SK-N-SH (cell line): ENCODE measurements around the gene IFIT1B. TPM values are rescaled to one million over a fixed set of nuclear protein-coding genes. Genes with fewer than 3 reads are reported as not detected.
"Not testable (repeated sequence)": the region's sequence is repeated elsewhere in the genome, so short reads cannot be mapped to it uniquely, and the experiment has no call there.

Experiments
- CTCF ChIA-PET: fragments of 300-600, 350-600 bp; formaldehyde crosslinking; extraction: SDS; loops from one replicate; lab custom pipeline; 2021; lab: Yijun Ruan, JAX
- POLR2A ChIA-PET: fragments of 350-600 bp; sonication (Branson Sonifier 250); formaldehyde crosslinking; extraction: SDS; loops from one replicate; lab custom pipeline; 2020; ENCODE audit warnings: antibody characterized with exemption, inconsistent platforms; lab: Yijun Ruan, JAX
- DNase-seq: peaks from one replicate; pipeline ENCODE4 v3.0.0; 2012
- H2AFZ ChIP-seq: fragments of 200-600 bp; sonication (generic); 2 replicates; pipeline ENCODE4 v1.8.1; 2016; ENCODE audit warnings: antibody characterized with exemption, mild to moderate bottlenecking, low read depth
- H3F3A ChIP-seq: fragments of 200-600 bp; sonication (generic); replicated peaks from 2 replicates; pipeline ENCODE3; 2016; ENCODE audit warnings: antibody characterized with exemption, mild to moderate bottlenecking; ENCODE audit not compliant: insufficient read depth
- H3K27ac ChIP-seq, 2 experiments: fragments of 200-500 bp in 1 of 2; fragments of 200-600 bp in 1 of 2; sonication (Bioruptor generic) in 1 of 2; sonication (generic), shearing (Covaris generic) in 1 of 2; 2 replicates each; pipeline versions ENCODE4 v1.5.1 to v1.6.1; 2014 to 2016; ENCODE audit warnings: low read depth in 2 of 2, inconsistent platforms in 1 of 2, low read length in 1 of 2, mild to moderate bottlenecking in 1 of 2, mixed read lengths in 1 of 2
- H3K27me3 ChIP-seq: fragments of 200-600 bp; sonication (generic), shearing (Covaris generic); 2 replicates; pipeline ENCODE4 v1.6.1; 2016; ENCODE audit warnings: mixed run types; ENCODE audit not compliant: insufficient read depth
- H3K36me3 ChIP-seq, 2 experiments: fragments of 200-500 bp in 1 of 2; fragments of 200-600 bp in 1 of 2; sonication (Bioruptor generic) in 1 of 2; sonication (generic) in 1 of 2; replicated peaks in 1 of 2; 2 replicates each; pipeline versions ENCODE3 to v1.5.1; 2014 to 2016; ENCODE audit warnings: low read length in 1 of 2, mild to moderate bottlenecking in 1 of 2; ENCODE audit not compliant: insufficient read depth in 2 of 2, control insufficient read depth in 1 of 2
- H3K4me1 ChIP-seq, 2 experiments: fragments of 200-500 bp in 1 of 2; fragments of 200-600 bp in 1 of 2; sonication (Bioruptor generic) in 1 of 2; sonication (generic), shearing (Covaris generic) in 1 of 2; 2 replicates each; pipeline versions ENCODE4 v1.5.1 to v1.6.1; 2014 to 2016; ENCODE audit warnings: low read depth in 1 of 2, low read length in 1 of 2, mixed run types in 1 of 2; ENCODE audit not compliant: insufficient read depth in 2 of 2, control insufficient read depth in 1 of 2
- H3K4me2 ChIP-seq: fragments of 200-600 bp; sonication (generic), shearing (Covaris generic); 2 replicates; pipeline ENCODE4 v1.6.1; 2017; ENCODE audit warnings: mixed run types
- H3K4me3 ChIP-seq, 2 experiments: fragments of 200-500 bp in 1 of 2; fragments of 200-600 bp in 1 of 2; sonication (Bioruptor generic) in 1 of 2; sonication (generic), shearing (Covaris generic) in 1 of 2; 2 replicates each; pipeline versions ENCODE4 v1.5.1 to v1.8.1; 2014 to 2016; ENCODE audit warnings: low read depth in 2 of 2, inconsistent platforms in 1 of 2, low read length in 1 of 2, mild to moderate bottlenecking in 1 of 2, mixed read lengths in 1 of 2, moderate library complexity in 1 of 2
- H3K79me2 ChIP-seq: fragments of 200-600 bp; sonication (generic); 2 replicates; pipeline ENCODE4 v1.8.1; 2017; ENCODE audit warnings: mild to moderate bottlenecking; ENCODE audit not compliant: insufficient read depth
- H3K9ac ChIP-seq: fragments of 200-600 bp; sonication (generic); 2 replicates; pipeline ENCODE4 v1.6.1; 2017; ENCODE audit warnings: mixed run types
- H3K9me2 ChIP-seq: fragments of 200-600 bp; sonication (generic); 2 replicates; pipeline ENCODE4 v1.6.1; 2017; ENCODE audit warnings: mixed run types
- H3K9me3 ChIP-seq: fragments of 200-600 bp; sonication (generic); 2 replicates; pipeline ENCODE4 v1.6.1; 2017; ENCODE audit warnings: mixed run types, mild to moderate bottlenecking, moderate library complexity
- H4K20me1 ChIP-seq: fragments of 200-600 bp; sonication (generic); 2 replicates; pipeline ENCODE4 v1.6.1; 2017; ENCODE audit warnings: mild to moderate bottlenecking, mixed run types; ENCODE audit not compliant: insufficient read depth
- FOXM1 ChIP-seq: IDR thresholded peaks from 2 replicates; pipeline ENCODE4 v1.4.0; 2012; ENCODE audit warnings: low read depth, mild to moderate bottlenecking
- GABPA ChIP-seq: IDR thresholded peaks from 2 replicates; pipeline ENCODE4 v1.4.0; 2012; ENCODE audit warnings: low read depth, mild to moderate bottlenecking
- MEF2A ChIP-seq: IDR thresholded peaks from 2 replicates; pipeline ENCODE4 v1.4.0; 2012; ENCODE audit warnings: low read depth, borderline replicate concordance
- MXI1 ChIP-seq: IDR thresholded peaks from 2 replicates; pipeline ENCODE4 v1.6.1; 2012; ENCODE audit warnings: mild to moderate bottlenecking, low read depth, low read length, improper control_type of control experiment
- NRF1 ChIP-seq: IDR thresholded peaks from 2 replicates; pipeline ENCODE4 v1.6.1; 2012; ENCODE audit warnings: low read depth, mild to moderate bottlenecking, low read length
- TAF1 ChIP-seq: IDR thresholded peaks from 2 replicates; pipeline ENCODE4 v1.6.1; 2012; ENCODE audit warnings: low read depth, mild to moderate bottlenecking, low read length, moderate library complexity, borderline replicate concordance
- TEAD4 ChIP-seq: IDR thresholded peaks from 2 replicates; pipeline ENCODE4 v1.4.0; 2012; ENCODE audit warnings: mild to moderate bottlenecking, borderline replicate concordance; ENCODE audit not compliant: insufficient read depth
- YY1 ChIP-seq: IDR thresholded peaks from 2 replicates; pipeline ENCODE4 v1.4.0; 2012; ENCODE audit warnings: low read depth, mild to moderate bottlenecking
- WGBS: methylation state at CpG from one replicate; pipeline ENCODE4 v1.1.6; 2017; ENCODE audit warnings: low lambda C conversion rate; 5-methylcytosine and 5-hydroxymethylcytosine counted together
- polyA plus RNA-seq, 3 experiments: library from polyadenylated mRNA; depleted of rRNA; stranded (reverse); fragments of >200 nt; gene quantifications; 2 replicates each; pipeline ENCODE4 v1.2.3, GENCODE V29; 2012
- TF ChIP-seq, protein P1 (sequence below): fragments of 150-350 bp; IDR thresholded peaks from 2 replicates; pipeline ENCODE4 v1.6.1; 2016; ENCODE audit warnings: mild to moderate bottlenecking, low read depth, low read length
- TF ChIP-seq, protein P2 (sequence below): IDR thresholded peaks from 2 replicates; pipeline ENCODE4; 2012
- TF ChIP-seq, protein P3 (sequence below): IDR thresholded peaks from 2 replicates; pipeline ENCODE4 v1.4.0; 2012; ENCODE audit warnings: low read depth, borderline replicate concordance
- TF ChIP-seq, protein P4 (sequence below): IDR thresholded peaks from 2 replicates; pipeline ENCODE4 v1.6.1; 2012; ENCODE audit warnings: mild to moderate bottlenecking, low read depth, low read length, moderate library complexity

IFIT1B gene
- polyA plus RNA-seq, 1 of the 3 experiments (the other 2 are of a cell fraction) = 0.03 TPM

DNA sequence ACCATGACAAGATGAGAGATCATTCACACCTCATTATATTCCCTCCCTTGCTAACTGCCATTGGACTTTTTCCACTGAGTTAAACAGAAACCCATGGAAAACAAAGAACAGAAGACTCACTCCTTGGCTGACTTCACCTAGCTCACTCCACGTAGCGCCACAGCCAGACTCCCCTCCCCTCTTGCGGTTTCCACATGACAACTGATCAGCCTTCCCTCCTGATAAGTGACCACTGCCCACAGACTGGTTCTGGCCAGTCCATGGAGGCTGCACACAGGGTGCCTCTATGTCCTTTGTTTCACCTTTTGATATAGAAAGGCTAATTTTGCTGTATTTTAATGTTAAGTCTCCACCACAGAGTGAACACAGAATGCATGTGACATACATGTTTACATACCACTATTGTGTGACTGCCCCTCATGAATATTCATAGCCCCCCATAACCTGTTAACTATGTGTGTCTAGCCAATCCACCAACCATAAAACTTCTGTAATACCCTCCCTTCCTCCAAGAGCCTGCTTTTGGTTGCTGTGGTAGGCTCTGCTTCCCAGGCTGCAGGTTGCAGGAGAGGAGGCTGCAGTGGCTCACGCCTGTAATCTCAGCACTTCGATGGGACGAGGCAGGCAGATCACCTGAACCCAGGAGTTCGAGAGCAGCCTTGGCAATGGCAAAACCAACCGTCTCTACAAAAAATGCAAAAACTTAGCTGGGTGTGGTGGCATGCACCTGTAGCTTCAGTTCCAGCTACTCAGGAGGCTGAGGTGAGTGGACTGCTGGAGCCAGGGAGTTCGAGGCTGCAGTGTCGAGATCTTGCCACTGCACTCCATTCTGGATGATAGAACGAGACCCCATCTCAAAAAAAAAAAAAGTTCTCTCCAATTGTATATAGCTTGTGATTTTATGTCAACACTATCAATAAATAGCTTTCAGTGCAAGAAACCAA is 26.5 kb downstream of the IFIT1B start:
- no peaks in the 10 kb centered on the region for H3K9me3 ChIP-seq
- no peak overlapping the region for H3K4me2 ChIP-seq
- H3K36me3 ChIP-seq = peaks cover 0 to 2% of the 10 kb centered on the region in 2 experiments
- no peaks in the 10 kb centered on the region for H3K9me2 ChIP-seq
- no peaks in the 10 kb centered on the region for H3K4me1 ChIP-seq
- no peak for DNase-seq
- no peak overlapping the region for H2AFZ ChIP-seq
- ChIA-PET CTCF (no interaction called here), POLR2A (no interaction called here)
- no peaks in the 10 kb centered on the region for H3F3A ChIP-seq
- no peak for TF ChIP-seq TAF1
- TF ChIP-seq, protein P1, sequence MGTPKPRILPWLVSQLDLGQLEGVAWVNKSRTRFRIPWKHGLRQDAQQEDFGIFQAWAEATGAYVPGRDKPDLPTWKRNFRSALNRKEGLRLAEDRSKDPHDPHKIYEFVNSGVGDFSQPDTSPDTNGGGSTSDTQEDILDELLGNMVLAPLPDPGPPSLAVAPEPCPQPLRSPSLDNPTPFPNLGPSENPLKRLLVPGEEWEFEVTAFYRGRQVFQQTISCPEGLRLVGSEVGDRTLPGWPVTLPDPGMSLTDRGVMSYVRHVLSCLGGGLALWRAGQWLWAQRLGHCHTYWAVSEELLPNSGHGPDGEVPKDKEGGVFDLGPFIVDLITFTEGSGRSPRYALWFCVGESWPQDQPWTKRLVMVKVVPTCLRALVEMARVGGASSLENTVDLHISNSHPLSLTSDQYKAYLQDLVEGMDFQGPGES = no peak
- TF ChIP-seq FOXM1 = no peak
- TF ChIP-seq TEAD4 = no peak
- no peak for TF ChIP-seq GABPA
- TF ChIP-seq MXI1 = no peak
- TF ChIP-seq NRF1 = no peak
- TF ChIP-seq, protein P2, sequence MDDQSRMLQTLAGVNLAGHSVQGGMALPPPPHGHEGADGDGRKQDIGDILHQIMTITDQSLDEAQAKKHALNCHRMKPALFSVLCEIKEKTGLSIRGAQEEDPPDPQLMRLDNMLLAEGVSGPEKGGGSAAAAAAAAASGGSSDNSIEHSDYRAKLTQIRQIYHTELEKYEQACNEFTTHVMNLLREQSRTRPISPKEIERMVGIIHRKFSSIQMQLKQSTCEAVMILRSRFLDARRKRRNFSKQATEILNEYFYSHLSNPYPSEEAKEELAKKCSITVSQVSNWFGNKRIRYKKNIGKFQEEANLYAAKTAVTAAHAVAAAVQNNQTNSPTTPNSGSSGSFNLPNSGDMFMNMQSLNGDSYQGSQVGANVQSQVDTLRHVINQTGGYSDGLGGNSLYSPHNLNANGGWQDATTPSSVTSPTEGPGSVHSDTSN = no peak
- TF ChIP-seq MEF2A = no peak
- TF ChIP-seq, protein P3, sequence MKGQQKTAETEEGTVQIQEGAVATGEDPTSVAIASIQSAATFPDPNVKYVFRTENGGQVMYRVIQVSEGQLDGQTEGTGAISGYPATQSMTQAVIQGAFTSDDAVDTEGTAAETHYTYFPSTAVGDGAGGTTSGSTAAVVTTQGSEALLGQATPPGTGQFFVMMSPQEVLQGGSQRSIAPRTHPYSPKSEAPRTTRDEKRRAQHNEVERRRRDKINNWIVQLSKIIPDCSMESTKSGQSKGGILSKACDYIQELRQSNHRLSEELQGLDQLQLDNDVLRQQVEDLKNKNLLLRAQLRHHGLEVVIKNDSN = no peak
- TF ChIP-seq, protein P4, sequence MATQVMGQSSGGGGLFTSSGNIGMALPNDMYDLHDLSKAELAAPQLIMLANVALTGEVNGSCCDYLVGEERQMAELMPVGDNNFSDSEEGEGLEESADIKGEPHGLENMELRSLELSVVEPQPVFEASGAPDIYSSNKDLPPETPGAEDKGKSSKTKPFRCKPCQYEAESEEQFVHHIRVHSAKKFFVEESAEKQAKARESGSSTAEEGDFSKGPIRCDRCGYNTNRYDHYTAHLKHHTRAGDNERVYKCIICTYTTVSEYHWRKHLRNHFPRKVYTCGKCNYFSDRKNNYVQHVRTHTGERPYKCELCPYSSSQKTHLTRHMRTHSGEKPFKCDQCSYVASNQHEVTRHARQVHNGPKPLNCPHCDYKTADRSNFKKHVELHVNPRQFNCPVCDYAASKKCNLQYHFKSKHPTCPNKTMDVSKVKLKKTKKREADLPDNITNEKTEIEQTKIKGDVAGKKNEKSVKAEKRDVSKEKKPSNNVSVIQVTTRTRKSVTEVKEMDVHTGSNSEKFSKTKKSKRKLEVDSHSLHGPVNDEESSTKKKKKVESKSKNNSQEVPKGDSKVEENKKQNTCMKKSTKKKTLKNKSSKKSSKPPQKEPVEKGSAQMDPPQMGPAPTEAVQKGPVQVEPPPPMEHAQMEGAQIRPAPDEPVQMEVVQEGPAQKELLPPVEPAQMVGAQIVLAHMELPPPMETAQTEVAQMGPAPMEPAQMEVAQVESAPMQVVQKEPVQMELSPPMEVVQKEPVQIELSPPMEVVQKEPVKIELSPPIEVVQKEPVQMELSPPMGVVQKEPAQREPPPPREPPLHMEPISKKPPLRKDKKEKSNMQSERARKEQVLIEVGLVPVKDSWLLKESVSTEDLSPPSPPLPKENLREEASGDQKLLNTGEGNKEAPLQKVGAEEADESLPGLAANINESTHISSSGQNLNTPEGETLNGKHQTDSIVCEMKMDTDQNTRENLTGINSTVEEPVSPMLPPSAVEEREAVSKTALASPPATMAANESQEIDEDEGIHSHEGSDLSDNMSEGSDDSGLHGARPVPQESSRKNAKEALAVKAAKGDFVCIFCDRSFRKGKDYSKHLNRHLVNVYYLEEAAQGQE = no peak
- TF ChIP-seq YY1 = no peak
- H3K27me3 ChIP-seq = no peaks in the 10 kb centered on the region
- WGBS = 91% methylated on average over 11 of the region's 11 CpGs
- H3K79me2 ChIP-seq = no peaks in the 10 kb centered on the region
- no peaks in the 10 kb centered on the region for H4K20me1 ChIP-seq
- H3K27ac ChIP-seq = no peak overlapping the region
- no peak overlapping the region for H3K4me3 ChIP-seq
- no peak overlapping the region for H3K9ac ChIP-seq

DNA sequence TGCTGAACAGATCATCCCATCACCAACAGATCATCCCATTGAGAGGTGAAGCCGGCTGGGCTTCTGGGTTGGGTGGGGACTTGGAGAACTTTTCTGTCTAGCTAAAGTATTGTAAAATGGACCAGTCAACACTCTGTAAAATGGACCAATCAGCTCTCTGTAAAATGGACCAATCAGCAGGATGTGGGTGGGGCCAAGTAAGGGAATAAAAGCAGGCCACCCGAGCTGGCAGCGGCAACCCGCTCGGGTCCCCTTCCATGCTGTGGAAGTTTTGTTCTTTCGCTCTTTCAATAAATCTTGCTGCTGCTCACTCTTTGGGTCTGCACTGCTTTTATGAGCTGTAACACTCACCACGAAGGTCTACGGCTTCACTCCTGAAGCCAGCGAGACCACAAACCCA is 28.3 kb downstream of the IFIT1B start:
- H3K9me3 ChIP-seq, H3K36me3 ChIP-seq, CTCF ChIA-PET, H3K9ac ChIP-seq, POLR2A ChIA-PET, H3K79me2 ChIP-seq, H3K4me1 ChIP-seq, H3K27ac ChIP-seq, H3K9me2 ChIP-seq, H3K4me3 ChIP-seq, DNase-seq, H3F3A ChIP-seq, H2AFZ ChIP-seq, H4K20me1 ChIP-seq, H3K27me3 ChIP-seq, H3K4me2 ChIP-seq: not testable (repeated sequence)
- WGBS = 96% methylated on average over 9 of the region's 9 CpGs

DNA sequence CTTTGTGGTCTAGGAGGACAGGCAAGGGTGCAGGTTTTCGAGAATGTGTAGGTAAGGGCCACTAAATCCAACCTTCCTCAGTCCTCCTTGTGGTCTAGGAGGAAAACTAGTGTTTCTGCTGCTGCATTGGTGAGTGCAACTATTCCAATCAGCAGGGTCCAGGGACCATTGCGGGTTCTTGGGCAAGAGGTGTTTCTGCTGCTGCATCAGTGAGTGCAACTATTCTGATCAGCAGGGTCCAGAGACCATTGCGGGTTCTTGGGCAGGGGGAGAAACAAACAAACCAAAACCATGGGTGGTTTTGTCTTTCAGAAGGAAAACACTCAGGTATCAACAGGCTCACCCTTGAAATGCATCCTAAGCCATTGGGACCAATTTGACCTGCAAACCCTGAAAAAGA is 29.9 kb downstream of the IFIT1B start:
- DNase-seq, H3K27me3 ChIP-seq, H3K79me2 ChIP-seq, H3K27ac ChIP-seq, H3K4me3 ChIP-seq, H3K9ac ChIP-seq, CTCF ChIA-PET, H3K9me3 ChIP-seq, H3F3A ChIP-seq, H3K36me3 ChIP-seq, POLR2A ChIA-PET, H3K9me2 ChIP-seq, H3K4me2 ChIP-seq, H3K4me1 ChIP-seq, H4K20me1 ChIP-seq, H2AFZ ChIP-seq: not testable (repeated sequence)
- WGBS = 88% methylated on average over 3 of the region's 3 CpGs
